Neural cell (in vitro differentiated cells): ENCODE data around the gene SKIC8. TPM values are rescaled to one million over a fixed set of nuclear protein-coding genes. Genes with fewer than 3 reads are reported as not detected.

Experiments used
- H2AFZ ChIP-seq: fragments of 200-600, 300-800 bp; sonication (generic), shearing (Covaris generic); 2 replicates; pipeline ENCODE4 v1.6.0; 2014; ENCODE audit warnings: low read depth, mild to moderate bottlenecking, antibody characterized with exemption, low read length, moderate library complexity
- H3F3A ChIP-seq: fragments of 200-600 bp; shearing (Covaris generic); 2 replicates; pipeline ENCODE4 v1.6.1; 2016; ENCODE audit warnings: mild to moderate bottlenecking, moderate library complexity, mixed read lengths, antibody characterized with exemption, low read length; ENCODE audit not compliant: insufficient read depth, poor library complexity, severe bottlenecking
- H3K27ac ChIP-seq: fragments of 200-600, 300-800 bp; sonication (generic), shearing (Covaris generic); 2 replicates; pipeline ENCODE4 v1.5.1; 2014; ENCODE audit warnings: mild to moderate bottlenecking, low read length, moderate library complexity
- H3K27me3 ChIP-seq: fragments of 300-800, 200-600 bp; sonication (generic), shearing (Covaris generic); 2 replicates; pipeline ENCODE4 v1.6.0; 2014; ENCODE audit warnings: mild to moderate bottlenecking, low read depth, low read length, moderate library complexity; ENCODE audit not compliant: insufficient read depth
- H3K36me3 ChIP-seq: fragments of 300-800, 200-600 bp; sonication (generic), shearing (Covaris generic); 2 replicates; pipeline ENCODE4 v1.5.1; 2014; ENCODE audit warnings: mild to moderate bottlenecking, antibody characterized with exemption, low read length, moderate library complexity; ENCODE audit not compliant: insufficient read depth
- H3K4me2 ChIP-seq: fragments of 300-800, 200-600 bp; sonication (generic), shearing (Covaris generic); 2 replicates; pipeline ENCODE4 v1.6.0; 2014; ENCODE audit warnings: mild to moderate bottlenecking, low read length
- H3K4me3 ChIP-seq: fragments of 300-800, 200-600 bp; sonication (generic), shearing (Covaris generic); 2 replicates; pipeline ENCODE4 v1.5.1; 2014; ENCODE audit warnings: mild to moderate bottlenecking, low read length, moderate library complexity
- H3K79me2 ChIP-seq: fragments of 200-600 bp; shearing (Covaris generic); replicated peaks from 2 replicates; pipeline ENCODE4 v1.6.0; 2014; ENCODE audit warnings: mild to moderate bottlenecking, low read length, moderate library complexity; ENCODE audit not compliant: insufficient read depth
- H3K9ac ChIP-seq: fragments of 300-800, 200-600 bp; sonication (generic), shearing (Covaris generic); 2 replicates; pipeline ENCODE4 v1.6.1; 2016; ENCODE audit warnings: mild to moderate bottlenecking, low read length, mixed read lengths
- H3K9me2 ChIP-seq: fragments of 200-600 bp; shearing (Covaris generic); 2 replicates; pipeline ENCODE4 v1.6.1; 2016; ENCODE audit warnings: mild to moderate bottlenecking, low read length, mixed read lengths; ENCODE audit not compliant: insufficient read depth
- H3K9me3 ChIP-seq: fragments of 200-600, 300-800 bp; sonication (generic), shearing (Covaris generic); 2 replicates; pipeline ENCODE4 v1.6.1; 2016; ENCODE audit warnings: mild to moderate bottlenecking, mixed run types, low read length, moderate library complexity, mixed read lengths
- H4K20me1 ChIP-seq: fragments of 200-600 bp; shearing (Covaris generic); 2 replicates; pipeline ENCODE4 v1.6.1; 2016; ENCODE audit warnings: mild to moderate bottlenecking, mixed run types; ENCODE audit not compliant: insufficient read depth
- CTCF ChIP-seq: fragments of 450-650 bp; IDR thresholded peaks from 2 replicates; pipeline ENCODE4 v1.5.1; 2014; ENCODE audit warnings: antibody characterized with exemption, mild to moderate bottlenecking, moderate library complexity; ENCODE audit not compliant: poor library complexity, severe bottlenecking
- EP300 ChIP-seq: fragments of 450-650 bp; conservative IDR thresholded peaks from 2 replicates; pipeline ENCODE4 v1.6.1; 2014; ENCODE audit warnings: antibody characterized with exemption, mild to moderate bottlenecking, moderate library complexity; ENCODE audit not compliant: poor library complexity, severe bottlenecking
- EZH2 ChIP-seq: fragments of 200-600, 300-800 bp; shearing (Covaris generic), sonication (generic); IDR thresholded peaks from 2 replicates; pipeline ENCODE4 v1.6.1; 2014; ENCODE audit warnings: antibody characterized with exemption, low read length, borderline replicate concordance, mild to moderate bottlenecking; ENCODE audit not compliant: insufficient read depth, poor library complexity, severe bottlenecking
- MXI1 ChIP-seq: fragments of 450-650 bp; conservative IDR thresholded peaks from 2 replicates; pipeline ENCODE4 v1.6.1; 2014; ENCODE audit warnings: antibody characterized with exemption, mild to moderate bottlenecking; ENCODE audit not compliant: poor library complexity, severe bottlenecking
- POLR2AphosphoS5 ChIP-seq: IDR thresholded peaks from 2 replicates; pipeline ENCODE4 v1.6.1; 2012
- RAD21 ChIP-seq: fragments of 450-650 bp; conservative IDR thresholded peaks from 2 replicates; pipeline ENCODE4 v1.6.1; 2014; ENCODE audit warnings: antibody characterized with exemption, mild to moderate bottlenecking, moderate library complexity
- SMC3 ChIP-seq: fragments of 450-650 bp; conservative IDR thresholded peaks from 2 replicates; pipeline ENCODE4 v1.6.1; 2014; ENCODE audit warnings: antibody characterized with exemption, mild to moderate bottlenecking, moderate library complexity; ENCODE audit not compliant: poor library complexity
- TAF1 ChIP-seq: IDR thresholded peaks from 2 replicates; pipeline ENCODE4 v1.6.1; 2012; ENCODE audit warnings: low read depth
- polyA plus RNA-seq: library from polyadenylated mRNA; depleted of rRNA; stranded (reverse); fragments of >200 nt; gene quantifications from 2 replicates; pipeline ENCODE4 v1.2.3, GENCODE V29; 2014
- TF ChIP-seq, protein P1 (sequence below): IDR thresholded peaks from 2 replicates; pipeline ENCODE4 v1.6.1; 2012; ENCODE audit warnings: borderline replicate concordance

SKIC8 gene
- polyA plus RNA-seq, 1 donor from 2014 or later = 170 TPM

DNA sequence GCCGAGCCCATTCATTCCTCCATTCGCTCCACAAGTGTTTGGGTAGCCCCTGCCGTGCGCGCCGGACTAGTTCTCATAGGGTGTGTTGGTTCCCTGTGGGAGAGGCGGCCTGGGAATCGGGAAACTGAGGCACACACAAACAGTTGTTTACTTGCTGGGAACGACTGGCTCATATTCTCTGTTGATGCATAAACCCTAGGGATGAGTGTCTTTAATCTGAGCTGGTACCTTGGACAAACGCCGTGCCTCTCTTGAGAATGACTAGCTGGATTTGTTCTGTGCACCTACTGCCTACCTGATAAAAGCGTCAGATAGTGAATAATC lies 34.3 kb downstream of the SKIC8 start:
- H2AFZ ChIP-seq = no peak overlapping the region
- H3K79me2 ChIP-seq = no peaks in the 10 kb centered on the region
- H3F3A ChIP-seq = no peaks in the 10 kb centered on the region
- H3K27ac ChIP-seq = no peak overlapping the region
- H3K9me3 ChIP-seq = no peaks in the 10 kb centered on the region
- peak overlapping the region; percentile 15 for H3K4me3 ChIP-seq
- H3K36me3 ChIP-seq = no peaks in the 10 kb centered on the region
- peaks cover 18% of the 10 kb centered on the region for H3K27me3 ChIP-seq
- H4K20me1 ChIP-seq = no peaks in the 10 kb centered on the region
- H3K9ac ChIP-seq = no peak overlapping the region
- no peak for TF ChIP-seq EZH2
- no peak for TF ChIP-seq CTCF
- TF ChIP-seq RAD21 = no peak
- no peak for TF ChIP-seq TAF1
- TF ChIP-seq, protein P1, sequence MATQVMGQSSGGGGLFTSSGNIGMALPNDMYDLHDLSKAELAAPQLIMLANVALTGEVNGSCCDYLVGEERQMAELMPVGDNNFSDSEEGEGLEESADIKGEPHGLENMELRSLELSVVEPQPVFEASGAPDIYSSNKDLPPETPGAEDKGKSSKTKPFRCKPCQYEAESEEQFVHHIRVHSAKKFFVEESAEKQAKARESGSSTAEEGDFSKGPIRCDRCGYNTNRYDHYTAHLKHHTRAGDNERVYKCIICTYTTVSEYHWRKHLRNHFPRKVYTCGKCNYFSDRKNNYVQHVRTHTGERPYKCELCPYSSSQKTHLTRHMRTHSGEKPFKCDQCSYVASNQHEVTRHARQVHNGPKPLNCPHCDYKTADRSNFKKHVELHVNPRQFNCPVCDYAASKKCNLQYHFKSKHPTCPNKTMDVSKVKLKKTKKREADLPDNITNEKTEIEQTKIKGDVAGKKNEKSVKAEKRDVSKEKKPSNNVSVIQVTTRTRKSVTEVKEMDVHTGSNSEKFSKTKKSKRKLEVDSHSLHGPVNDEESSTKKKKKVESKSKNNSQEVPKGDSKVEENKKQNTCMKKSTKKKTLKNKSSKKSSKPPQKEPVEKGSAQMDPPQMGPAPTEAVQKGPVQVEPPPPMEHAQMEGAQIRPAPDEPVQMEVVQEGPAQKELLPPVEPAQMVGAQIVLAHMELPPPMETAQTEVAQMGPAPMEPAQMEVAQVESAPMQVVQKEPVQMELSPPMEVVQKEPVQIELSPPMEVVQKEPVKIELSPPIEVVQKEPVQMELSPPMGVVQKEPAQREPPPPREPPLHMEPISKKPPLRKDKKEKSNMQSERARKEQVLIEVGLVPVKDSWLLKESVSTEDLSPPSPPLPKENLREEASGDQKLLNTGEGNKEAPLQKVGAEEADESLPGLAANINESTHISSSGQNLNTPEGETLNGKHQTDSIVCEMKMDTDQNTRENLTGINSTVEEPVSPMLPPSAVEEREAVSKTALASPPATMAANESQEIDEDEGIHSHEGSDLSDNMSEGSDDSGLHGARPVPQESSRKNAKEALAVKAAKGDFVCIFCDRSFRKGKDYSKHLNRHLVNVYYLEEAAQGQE = no peak
- TF ChIP-seq MXI1 = no peak
- no peak for TF ChIP-seq EP300
- TF ChIP-seq SMC3 = no peak
- TF ChIP-seq POLR2AphosphoS5 = no peak
- H3K4me2 ChIP-seq = no peak overlapping the region
- H3K9me2 ChIP-seq = no peaks in the 10 kb centered on the region

DNA sequence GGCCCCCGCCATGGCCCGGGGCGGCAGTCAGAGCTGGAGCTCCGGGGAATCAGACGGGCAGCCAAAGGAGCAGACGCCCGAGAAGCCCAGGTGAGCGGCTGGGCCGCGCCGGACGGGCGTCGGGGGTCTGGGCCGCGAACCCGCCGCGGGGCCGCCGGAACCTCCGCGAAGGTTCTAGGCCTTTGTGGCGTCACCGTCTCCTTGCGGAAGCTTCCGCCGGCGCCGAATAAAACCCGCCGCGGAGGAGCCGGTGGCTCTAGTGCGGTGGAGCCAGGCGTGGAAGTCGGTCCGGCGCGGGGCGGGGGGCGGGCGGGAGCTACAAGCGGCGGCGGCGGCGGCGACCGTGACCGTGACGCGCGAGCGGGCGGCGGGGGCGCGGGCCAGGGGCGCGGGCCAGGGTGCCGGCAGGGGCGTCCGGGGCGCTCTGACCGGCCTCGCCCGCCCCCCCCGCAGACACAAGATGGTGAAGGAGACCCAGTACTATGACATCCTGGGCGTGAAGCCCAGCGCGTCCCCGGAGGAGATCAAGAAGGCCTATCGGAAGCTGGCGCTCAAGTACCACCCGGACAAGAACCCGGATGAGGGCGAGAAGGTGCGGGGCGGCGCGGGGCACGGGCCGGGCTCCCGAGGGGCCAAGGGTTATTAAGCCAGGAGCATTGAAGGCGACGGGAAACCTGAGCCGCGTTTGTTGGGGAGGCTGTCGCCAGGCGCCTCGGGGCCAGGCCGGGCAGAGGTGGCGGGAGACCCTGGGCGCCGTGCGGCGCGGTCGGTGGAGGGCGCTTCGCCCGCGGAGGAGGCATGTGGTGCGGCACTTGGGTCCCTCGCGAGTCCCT lies 34.9 kb downstream of the SKIC8 start, which contains the start of gene DNAJA4:
Gene DNAJA4, plus strand, starts transcription at position 259 of the 833 bp plus-strand sequence. Its CDS starts 202 bp downstream, at position 461.
- Histone ChIP-seq H3K79me2 (no peaks in the 10 kb centered on the region), H4K20me1 (no peaks in the 10 kb centered on the region), H3K27me3 (peaks cover 18% of the 10 kb centered on the region), H3K9me3 (no peaks in the 10 kb centered on the region), H2AFZ (no peak within 1 kb of the TSS), H3K27ac (no peak within 1 kb of the TSS), H3K36me3 (no peaks in the 10 kb centered on the region), H3K4me3 (peak within 1 kb of the TSS; percentile 15), H3K9ac (no peak within 1 kb of the TSS), H3F3A (no peaks in the 10 kb centered on the region), H3K4me2 (no peak within 1 kb of the TSS), H3K9me2 (no peaks in the 10 kb centered on the region)
- no peak for TF ChIP-seq SMC3
- no peak for TF ChIP-seq TAF1
- TF ChIP-seq POLR2AphosphoS5 = no peak
- TF ChIP-seq RAD21 = no peak
- no peak for TF ChIP-seq EZH2
- no peak for TF ChIP-seq CTCF
- TF ChIP-seq, protein P1 = no peak
- TF ChIP-seq MXI1 = no peak
